GM19372 (cell line): Measurements from ENCODE around the gene FAM20B.
"Not testable (repeated sequence)": the region's sequence is repeated elsewhere in the genome, so short reads cannot be mapped to it uniquely, and the experiment has no call there.

ENCODE experiments used
- ATAC-seq: cut with Tn5 transposase; IDR thresholded peaks from one replicate; pipeline ENCODE4 v1.9.1; 2021; ENCODE audit warnings: mild to moderate bottlenecking, low read depth, moderate library complexity; ENCODE audit not compliant: unreplicated experiment

The FAM20B gene

DNA sequence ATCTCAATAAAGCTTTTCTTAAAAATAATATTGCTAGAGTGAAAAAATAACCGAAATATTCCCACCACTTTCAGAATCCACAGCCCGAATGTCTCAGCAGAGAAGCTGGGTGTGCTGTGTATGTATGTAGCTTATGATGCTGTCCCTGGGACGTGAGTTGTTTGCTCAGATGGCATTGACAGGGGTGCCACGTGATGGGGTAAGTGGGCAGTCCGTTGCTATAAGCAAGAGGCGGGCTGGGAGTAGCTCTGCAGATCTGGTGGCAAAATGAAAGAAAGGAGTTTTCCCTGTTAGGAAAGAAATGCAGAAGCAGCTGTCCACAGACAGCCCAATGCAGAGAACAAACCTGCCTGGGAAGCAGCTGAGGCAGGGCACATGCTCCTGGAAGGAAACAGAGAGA lies 3.8 kb upstream of the FAM20B start:
- no peak for ATAC-seq

DNA sequence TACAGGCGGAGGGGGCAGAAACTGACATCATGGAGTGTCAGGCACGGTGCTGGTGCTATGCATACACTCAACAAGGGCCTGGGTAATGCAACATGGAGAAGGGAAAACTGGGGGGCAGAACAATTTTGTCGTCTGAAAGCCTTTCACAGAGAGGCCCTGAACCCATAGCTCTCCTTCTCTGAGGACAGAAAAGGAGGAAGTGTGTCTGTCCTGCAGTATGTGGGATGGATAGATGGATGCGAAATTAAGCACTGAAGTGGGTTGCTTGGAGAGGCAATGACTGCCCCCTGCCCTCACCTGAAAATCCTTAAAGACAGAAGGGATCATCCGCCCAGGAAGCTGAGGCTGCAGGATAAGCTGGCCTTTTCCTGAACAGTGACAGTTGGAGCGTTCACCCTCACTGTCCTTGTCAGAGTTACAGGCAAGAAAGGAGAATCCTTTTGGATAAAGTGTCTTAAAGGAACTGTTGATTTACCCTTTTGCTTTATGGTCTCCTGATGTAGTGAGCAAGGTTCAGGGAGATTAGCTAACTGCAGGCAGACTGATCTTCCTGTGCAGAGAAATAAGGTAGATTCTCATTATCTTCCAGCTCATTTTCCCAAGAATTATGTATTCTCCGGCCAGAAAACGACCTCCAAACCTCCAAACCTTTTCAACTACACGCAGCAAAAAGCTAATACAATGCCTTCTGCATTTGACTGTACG lies 1.6 kb upstream of the FAM20B start:
- ATAC-seq, result no peak

DNA sequence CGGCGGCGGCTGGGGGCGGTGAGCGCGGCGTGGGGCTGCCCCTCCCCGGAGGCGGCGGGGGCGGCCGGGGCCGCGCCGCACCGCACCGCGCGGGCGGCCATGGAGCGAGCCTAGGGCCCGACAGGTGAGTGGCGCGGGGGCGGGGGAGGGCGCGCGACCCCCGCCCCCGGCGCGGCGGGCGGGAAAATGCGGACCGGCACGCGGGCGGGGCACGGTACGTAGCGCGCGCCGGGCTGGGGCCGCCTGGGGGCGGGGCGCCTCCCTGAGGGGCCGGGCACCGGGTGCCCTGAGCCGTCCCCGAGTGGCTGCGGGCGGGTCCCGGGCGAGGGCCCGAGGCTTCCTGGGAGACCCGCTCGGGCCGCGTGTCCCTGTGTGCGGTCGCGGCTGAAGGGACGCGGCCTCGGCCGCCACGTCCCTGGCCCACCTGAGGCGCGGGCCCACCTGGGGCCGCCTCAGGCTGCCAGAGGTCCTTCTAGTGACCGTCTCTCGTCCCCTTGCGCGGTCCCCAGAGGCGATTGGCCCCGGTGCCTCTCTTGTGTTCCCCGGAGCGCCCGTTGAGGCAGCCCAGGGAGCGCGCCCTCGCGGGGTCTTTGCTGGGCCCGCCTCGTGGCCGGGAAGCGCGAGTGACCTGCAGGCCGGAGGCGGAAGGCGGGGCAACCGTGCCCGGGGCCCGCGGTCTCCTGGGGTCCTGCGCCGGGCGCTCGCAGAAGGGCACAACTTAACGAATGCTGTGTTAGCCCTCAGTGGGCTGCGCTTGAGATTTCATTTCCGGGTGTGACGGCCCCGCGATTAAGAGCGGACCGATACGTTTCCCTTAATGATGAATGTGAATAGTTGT lies 500 bp downstream of the FAM20B start:
- ATAC-seq, result peak; percentile 66

DNA sequence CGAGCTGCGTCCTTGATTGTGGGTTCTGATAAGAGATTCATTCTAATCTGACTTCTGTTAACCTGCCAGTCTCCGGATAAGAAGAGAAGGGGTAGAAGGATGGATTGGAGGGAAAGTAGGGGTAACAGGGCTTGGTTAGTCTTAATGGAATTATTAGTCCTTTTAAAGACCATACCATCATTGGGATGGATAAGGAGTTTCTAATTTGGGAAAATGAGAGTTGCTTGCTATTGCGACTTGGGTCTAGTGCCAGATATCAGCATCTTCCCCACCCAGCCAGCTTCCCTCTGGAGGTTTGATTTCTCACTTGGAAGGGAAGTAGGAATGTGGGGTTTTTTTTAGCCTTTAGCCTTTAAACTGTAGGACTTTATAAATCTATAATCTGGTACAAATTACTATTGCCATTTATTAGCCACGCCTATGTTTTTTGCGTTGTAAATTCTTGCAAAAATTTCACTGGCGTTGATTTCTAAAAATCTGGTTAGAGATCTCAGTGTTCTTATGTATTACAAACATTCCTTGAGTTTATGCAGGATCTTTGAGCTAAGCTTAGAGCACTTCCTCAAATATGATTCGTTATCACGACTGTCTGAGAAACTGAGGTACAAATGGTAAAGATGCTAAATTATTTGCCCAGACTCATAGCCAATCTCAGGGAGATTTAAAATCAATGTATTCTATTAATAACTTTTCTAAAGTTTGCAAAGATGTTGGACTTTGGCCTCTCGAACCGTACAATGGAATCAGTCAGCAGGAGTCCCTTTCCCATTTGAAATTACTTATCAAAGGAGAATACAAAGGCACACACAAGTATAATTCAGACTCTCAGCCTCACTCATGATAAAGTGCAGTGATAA lies 1.3 kb downstream of the FAM20B start:
- no peak for ATAC-seq

DNA sequence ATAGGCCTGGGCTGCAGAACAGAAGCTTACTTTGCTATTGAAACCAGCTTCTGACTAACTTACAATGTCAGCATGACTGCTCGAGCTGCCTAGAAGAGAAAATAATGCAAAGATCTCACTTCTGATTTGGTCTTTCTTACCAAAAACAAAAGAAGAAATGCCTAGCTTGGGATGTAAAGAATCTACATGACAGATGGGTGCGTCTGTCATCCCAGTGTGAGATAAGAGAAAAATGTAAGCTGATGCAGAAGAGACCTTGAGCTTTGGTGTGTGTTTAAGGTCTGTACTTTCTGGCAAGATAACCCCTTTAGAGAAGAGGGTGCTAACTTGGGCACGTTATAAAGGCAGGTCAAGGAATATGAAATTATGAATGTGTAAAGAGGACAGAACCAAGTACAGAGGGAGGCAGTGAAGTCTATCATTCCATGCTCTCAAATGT lies 3.6 kb downstream of the FAM20B start:
- no peak for ATAC-seq

DNA sequence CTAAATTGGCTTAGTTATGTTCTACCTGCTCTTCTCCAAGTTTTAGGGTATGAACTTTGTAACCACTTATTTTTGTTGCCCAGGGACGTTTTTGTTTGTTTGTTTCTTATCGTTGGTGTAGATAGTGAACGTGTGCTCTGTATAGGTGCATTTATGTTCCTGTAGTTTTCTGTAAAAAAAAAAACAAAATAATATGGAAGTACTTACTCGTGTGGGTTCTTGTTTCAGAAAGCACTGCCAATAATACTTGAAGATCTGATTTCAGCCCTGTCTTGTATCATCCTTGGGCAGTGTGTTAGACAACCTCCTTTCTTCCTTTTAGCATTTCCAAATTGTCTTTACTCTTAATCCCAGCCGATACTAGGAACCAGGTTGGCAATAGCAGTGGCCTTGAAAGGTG lies 4.4 kb downstream of the FAM20B start:
- ATAC-seq, result no peak

DNA sequence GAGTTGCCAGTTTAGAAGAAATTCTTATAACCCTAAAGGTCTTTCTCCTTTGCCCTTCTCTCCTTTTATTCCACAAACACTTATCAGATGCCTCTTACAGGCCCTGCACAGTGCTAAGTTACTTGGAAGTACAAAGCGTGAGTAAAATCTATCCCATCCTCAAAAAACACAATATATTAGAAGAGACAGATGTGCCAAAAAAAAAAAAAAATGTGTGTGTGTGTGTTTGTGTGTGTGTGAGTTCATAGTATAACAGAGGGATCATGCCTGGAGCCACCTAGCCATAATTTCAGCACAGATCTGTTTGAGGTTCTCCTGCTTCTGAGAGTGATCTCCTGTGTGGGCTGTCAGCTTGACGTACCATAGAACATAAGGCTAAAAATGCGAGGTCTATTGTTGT lies 5.0 kb downstream of the FAM20B start:
- ATAC-seq, result no peak

DNA sequence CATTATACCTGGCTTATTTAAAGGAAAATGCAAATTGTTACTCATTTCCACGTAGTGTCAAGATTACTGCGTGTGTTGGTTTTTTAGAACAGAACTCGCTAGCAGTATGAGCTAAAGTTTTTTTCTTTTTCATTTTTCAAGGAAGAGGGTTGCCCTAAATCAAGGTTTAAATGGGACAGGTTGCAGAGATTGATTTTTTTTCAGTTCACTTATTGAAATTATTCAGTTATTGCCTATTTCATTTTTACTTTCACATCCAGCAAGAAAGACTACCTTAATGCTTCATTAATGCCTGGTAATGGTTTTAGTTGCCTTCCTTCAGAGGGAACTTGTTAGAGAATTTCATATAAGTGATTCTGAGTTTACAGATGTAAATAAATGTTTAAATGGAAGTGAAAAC lies 5.6 kb downstream of the FAM20B start:
- no peak for ATAC-seq

DNA sequence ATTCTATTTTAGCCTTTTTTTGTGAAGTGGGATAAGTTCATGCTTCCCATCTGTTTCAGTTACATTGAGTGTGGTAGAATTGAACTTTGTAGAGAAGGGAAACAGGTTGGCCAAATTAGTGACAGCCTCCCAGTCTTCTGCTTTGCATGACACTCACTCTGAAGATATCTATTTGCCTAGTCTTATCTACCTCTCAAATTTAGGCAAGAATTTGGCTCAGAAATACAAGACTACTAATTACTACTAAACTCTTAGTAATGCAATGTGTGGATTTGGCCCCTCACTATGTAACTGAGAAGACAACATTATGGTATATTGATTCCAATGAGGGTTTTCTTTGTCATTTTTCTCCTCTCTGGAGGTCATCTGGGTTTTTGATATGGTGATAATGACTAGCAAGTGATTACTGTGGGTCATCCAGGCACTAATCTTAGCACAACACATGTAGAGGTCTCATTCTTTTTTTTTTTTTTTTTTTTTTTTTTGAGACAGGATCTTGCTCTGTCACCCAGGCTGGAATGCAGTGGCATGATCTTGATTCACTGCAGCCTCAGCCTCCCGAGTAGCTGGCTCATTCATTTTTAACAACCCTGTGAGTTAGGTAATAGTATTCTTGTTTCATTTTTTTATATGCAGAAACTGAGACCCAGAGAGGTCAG lies 6.3 kb downstream of the FAM20B start:
- no peak for ATAC-seq

DNA sequence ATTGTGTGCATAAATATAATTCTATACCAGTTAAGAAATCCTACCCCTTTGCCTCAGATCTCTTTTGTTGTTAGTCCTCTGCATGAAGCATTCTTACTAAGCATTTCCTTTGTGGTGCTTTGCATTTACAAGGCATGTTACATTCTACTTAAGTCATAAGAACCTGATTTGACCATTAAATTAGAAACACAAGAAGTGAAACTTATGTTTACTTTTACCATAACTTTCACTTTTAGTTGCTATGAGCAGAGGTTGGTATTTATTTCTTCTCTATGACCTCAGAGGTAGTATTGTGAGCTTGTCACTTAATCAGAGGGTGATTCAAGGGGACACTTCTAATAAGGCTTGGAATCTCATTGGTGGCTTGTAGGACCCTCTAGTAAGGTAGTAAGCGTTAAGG lies 9.0 kb downstream of the FAM20B start:
- ATAC-seq, result peak; percentile 81

DNA sequence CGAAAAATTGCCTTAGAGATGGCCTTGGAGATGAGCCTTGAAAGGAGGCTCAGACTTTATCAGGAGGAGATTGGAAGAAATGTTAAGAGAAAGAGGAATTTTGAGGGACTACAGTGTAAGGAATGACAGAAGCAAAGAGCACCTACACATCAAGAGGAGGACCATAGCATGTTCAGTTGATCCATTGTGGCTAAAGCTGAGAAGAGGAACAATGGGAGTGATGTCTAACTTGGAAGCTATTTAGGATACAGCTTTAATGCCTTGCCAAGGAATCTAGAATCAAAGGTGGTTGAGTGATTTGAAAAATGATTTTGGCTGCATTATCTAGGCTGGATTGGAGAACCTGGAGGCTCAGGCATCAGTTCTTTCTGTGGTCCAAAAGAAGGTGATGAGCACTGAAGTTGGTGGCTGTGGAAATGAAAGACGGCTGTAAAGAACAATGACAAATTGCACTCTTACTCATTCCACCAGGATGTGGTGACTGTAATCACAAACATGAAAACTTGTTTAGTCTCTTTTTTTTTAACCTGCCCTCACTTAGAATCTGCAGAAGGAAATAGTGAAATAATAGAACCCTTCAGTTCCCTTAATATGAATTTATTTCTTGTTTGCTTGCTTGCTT lies 11.3 kb downstream of the FAM20B start:
- no peak for ATAC-seq

DNA sequence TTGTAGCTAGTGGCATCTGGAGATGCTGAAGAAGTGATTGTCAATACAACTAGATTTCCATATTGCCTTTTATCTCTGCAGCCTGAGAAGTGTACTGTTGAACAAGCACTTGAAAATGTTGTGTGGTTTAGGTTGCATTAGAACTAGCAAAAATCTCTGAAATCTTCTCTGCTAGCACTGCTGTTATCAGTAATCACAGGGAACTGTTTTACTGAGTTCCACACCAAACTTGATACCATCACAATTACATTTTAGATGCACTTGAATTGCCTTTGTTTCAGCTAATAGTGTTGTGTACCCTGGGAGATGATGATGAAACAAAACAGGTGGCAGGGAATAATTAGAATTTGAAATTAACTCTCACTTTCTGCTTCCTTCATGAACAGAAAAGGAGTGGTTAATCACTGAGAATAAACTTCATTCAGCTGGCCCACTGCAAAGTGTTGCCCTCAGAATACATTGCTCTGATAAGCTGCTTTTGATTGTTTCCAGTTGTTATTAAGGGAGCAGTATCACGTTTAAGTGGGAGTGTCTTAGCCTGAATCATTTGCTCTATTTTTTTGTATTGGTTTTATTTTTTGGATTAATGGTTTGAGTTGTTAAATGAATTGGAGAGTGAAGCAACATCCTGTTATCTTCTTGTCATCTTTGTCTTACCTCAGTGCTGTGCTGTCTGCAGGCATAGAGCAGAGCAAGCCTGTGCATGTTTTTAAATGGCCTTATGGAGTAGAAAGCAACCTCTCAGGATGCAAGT lies 13.0 kb downstream of the FAM20B start:
- ATAC-seq, result no peak

DNA sequence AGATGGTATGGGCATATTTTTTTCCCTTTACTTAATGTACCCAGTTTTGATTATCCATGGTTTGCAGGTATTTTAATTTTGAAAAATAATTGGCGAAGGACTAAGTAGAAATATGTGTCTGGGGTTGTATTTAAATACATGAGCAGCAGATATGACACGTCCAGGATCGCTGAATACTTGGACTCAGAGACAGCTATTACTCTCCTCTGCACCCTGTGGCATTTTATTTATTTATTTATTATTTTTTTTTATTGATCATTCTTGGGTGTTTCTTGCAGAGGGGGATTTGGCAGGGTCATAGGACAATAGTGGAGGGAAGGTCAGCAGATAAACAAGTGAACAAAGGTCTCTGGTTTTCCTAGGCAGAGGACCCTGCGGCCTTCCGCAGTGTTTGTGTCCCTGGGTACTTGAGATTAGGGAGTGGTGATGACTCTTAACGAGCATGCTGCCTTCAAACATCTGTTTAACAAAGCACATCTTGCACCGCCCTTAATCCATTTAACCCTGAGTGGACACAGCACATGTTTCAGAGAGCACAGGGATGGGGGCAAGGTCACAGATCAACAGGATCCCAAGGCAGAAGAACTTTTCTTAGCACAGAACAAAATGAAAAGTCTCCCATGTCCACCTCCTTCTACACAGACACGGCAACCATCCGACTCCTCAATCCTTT lies 13.9 kb downstream of the FAM20B start:
- not testable (repeated sequence) for ATAC-seq

DNA sequence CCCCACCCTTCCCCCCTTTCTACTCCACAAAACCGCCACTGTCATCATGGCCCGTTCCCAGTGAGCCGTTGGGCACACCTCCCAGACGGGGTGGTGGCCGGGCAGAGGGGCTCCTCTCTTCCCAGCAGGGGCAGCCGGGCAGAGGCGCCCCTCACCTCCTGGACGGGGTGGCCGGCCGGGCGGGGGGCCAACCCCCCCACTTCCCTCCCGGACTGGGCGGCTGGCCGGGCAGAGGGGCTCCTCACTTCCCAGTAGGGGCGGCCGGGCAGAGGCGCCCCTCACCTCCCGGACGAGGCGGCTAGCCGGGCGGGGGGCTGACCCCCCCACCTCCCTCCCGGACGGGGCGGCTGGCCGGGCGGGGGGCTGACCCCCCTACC lies 14.5 kb downstream of the FAM20B start:
- not testable (repeated sequence) for ATAC-seq

DNA sequence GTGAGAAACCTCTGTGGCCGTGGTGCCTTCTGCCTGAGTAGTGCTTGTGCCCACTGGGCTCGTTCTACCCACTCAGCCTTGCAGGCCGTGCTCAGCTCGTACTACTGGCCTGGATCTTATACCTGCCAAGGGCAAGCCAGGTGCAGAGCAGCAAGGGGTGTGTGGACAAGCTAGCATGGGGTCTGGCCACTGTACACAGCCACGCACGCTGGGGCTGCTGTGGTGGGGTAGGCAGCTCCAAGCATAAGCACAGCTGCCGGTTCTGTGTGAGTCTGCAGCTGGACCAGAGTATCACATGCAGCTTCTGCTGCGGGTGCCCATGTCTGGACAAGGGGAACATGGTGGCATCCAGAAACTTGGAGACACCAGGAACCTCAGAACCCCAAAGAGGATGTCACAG lies 16.4 kb downstream of the FAM20B start:
- no peak for ATAC-seq

DNA sequence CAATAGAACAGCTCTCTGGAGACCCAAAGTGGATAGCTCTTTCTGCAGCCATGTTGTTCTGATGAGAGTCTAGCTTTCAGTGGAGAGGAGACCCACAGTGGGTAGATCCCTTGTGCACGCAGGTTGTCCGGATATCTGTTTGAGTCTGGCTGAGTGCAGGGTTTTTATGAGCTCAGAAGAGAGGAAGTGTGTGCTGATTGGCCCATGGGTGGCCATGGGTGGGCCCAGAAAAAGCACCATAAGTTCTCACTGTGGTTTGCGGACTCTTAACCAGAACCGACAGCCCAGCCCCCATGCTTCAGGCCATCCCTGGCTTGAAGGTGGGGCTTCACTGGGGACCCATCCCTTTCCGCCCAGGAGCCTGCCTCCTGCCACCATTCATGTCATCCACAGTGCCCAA lies 17.0 kb downstream of the FAM20B start:
- no peak for ATAC-seq

DNA sequence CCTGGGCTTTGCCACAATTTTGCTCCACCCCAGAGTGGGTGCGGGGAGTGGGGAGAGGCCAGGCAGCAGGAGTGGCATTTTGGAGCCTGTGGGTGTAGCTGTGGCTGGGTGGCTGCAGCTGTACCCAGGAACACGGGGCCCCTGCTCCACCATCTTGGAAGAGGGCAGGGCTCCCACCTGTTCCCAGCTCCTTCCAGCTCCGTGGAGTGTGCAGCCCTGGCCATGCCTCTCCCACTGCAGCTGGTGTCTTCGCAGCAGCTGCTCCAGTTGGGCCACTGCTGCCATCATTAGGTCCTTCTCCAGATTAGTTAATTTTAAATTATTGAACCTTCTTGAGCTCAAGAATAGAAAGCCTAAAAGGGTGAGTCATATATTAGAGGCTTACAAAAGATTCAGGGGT lies 17.6 kb downstream of the FAM20B start:
- ATAC-seq, result no peak

DNA sequence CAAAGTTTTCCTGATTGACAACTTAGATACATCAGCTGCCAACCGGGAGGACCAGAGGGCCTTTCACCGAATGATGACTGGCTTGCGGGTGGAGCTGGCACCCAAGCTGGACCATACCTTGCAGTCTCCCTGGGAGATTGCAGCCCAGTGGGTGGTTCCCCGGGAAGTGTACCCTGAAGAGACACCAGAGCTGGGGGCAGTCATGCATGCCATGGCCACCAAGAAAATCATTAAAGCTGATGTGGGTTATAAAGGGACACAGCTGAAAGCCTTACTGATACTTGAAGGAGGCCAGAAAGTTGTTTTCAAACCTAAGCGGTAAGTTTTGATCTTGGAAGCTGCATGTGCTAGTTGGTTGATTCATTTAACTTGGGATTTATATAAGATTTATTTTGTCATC lies 18.2 kb downstream of the FAM20B start:
- ATAC-seq, result no peak
